ENCODE measurements around the gene DCC. TPM values are rescaled to one million over a fixed set of nuclear protein-coding genes. Genes with fewer than 3 reads are reported as not detected.

The DCC gene
- total and polyA plus RNA-seq, 9 of the 15 experiments (the other 6 are each of a cell fraction or from before 2014, with no cell fraction given), result not detected

- Histone ChIP-seq H3K9ac (ENCODE audit: insufficient read depth in 1 of 2, low read depth in 2 of 2, low read length in 2 of 2) (no peak overlapping the region), H3K9me3 (replicated peaks; ENCODE audit: control insufficient read depth, insufficient read depth, low read depth, low read length) (no peaks in the 10 kb centered on the region), H3K27me3 (ENCODE audit: control insufficient read depth in 2 of 2, insufficient read depth in 2 of 2, low read length in 2 of 2) (no peaks in the 10 kb centered on the region), H3K4me1 (replicated peaks in 1 of 2; ENCODE audit: control insufficient read depth in 2 of 2, insufficient read depth in 2 of 2, low read length in 2 of 2) (no peaks in the 10 kb centered on the region), H4K20me1 (replicated peaks; ENCODE audit: control insufficient read depth, insufficient read depth, low read length) (no peaks in the 10 kb centered on the region), H3K9me1 (ENCODE audit: control insufficient read depth, insufficient read depth, low read length) (no peaks in the 10 kb centered on the region), H3K4me2 (ENCODE audit: insufficient read depth, low read length) (no peak overlapping the region), H3K27ac (ENCODE audit: extremely low read depth, low read depth, low read length) (no peak overlapping the region), H3K36me3 (ENCODE audit: control insufficient read depth, insufficient read depth, low read length) (no peaks in the 10 kb centered on the region), H3K79me2 (ENCODE audit: control insufficient read depth, insufficient read depth, low read length) (no peaks in the 10 kb centered on the region), H3K4me3 (no peak overlapping the region), H2AFZ (ENCODE audit: low read depth, low read length) (no peak overlapping the region)
- ATAC-seq (no peak), DNase-seq (ENCODE audit: extremely low read depth in 1 of 4, low spot score in 3 of 4) (no peak), FAIRE-seq (no peak)
- no TSS peak for BruUV-seq (replicated peaks)
- intact Hi-C loops (cut with micrococcal nuclease) (no loop called here), in situ Hi-C loops (cut with MboI) (no loop called here)
- CTCF ChIA-PET (ENCODE audit: low intra/inter-chr PET ratio), result no interaction called here
- TF ChIP-seq SAFB2 (IDR thresholded peaks at IDR 0.05; ENCODE audit: borderline replicate concordance, low read depth, low read length, severe bottlenecking), result no peak
- TF ChIP-seq SMARCA4 (IDR thresholded peaks at IDR 0.05), result no peak
- no peak for TF ChIP-seq IFI16 (CRISPR knock-in tag; IDR thresholded peaks at IDR 0.05)
- no peak for TF ChIP-seq ZNF717 (CRISPR knock-in tag; IDR thresholded peaks at IDR 0.05)
- WGBS (ENCODE audit: insufficient coverage, low coverage, missing lambda C conversion rate), result 0% methylated on average over 3 of the region's 3 CpGs
- POLR2A ChIA-PET, result no interaction called here
These were observed 1194.7 kb downstream of the DCC start for GRCh38 chr18:53534695-53535094.

- no peak for DNase-seq (ENCODE audit: extremely low read depth in 1 of 4, low spot score in 3 of 4)
- intact Hi-C loops (cut with micrococcal nuclease), result no loop called here
- WGBS (ENCODE audit: insufficient coverage, low coverage, missing lambda C conversion rate), result 0% methylated on average over 2 of the region's 2 CpGs
- H3K4me3 ChIP-seq, result no peak overlapping the region
- TF ChIP-seq TOE1 (IDR thresholded peaks at IDR 0.05; ENCODE audit: borderline replicate concordance) (no peak), TOE1 (CRISPR knock-in tag; IDR thresholded peaks at IDR 0.05; ENCODE audit: borderline replicate concordance, low read depth) (no peak), ZBTB1 (CRISPR knock-in tag; IDR thresholded peaks at IDR 0.05; ENCODE audit: borderline replicate concordance, low read depth) (no peak), STAT6 (CRISPR knock-in tag; IDR thresholded peaks at IDR 0.05) (no peak)
- H3K9me3 ChIP-seq (replicated peaks; ENCODE audit: control insufficient read depth, insufficient read depth, low read depth, low read length), result no peaks in the 10 kb centered on the region
- POLR2A ChIA-PET, result no interaction called here
- no peaks in the 10 kb centered on the region for H3K27me3 ChIP-seq (ENCODE audit: control insufficient read depth in 2 of 2, insufficient read depth in 2 of 2, low read length in 2 of 2)
- no peaks in the 10 kb centered on the region for H4K20me1 ChIP-seq (replicated peaks; ENCODE audit: control insufficient read depth, insufficient read depth, low read length)
- no peaks in the 10 kb centered on the region for H3K4me1 ChIP-seq (replicated peaks in 1 of 2; ENCODE audit: control insufficient read depth in 2 of 2, insufficient read depth in 2 of 2, low read length in 2 of 2)
- no peaks in the 10 kb centered on the region for H3K79me2 ChIP-seq (ENCODE audit: control insufficient read depth, insufficient read depth, low read length)
- no peaks in the 10 kb centered on the region for H3K9me1 ChIP-seq (ENCODE audit: control insufficient read depth, insufficient read depth, low read length)
- H3K36me3 ChIP-seq (ENCODE audit: control insufficient read depth, insufficient read depth, low read length), result no peaks in the 10 kb centered on the region
- ATAC-seq, result no peak
- no TSS peak for BruUV-seq (replicated peaks)
- no peak overlapping the region for H3K9ac ChIP-seq (ENCODE audit: insufficient read depth in 1 of 2, low read depth in 2 of 2, low read length in 2 of 2)
- H2AFZ ChIP-seq (ENCODE audit: low read depth, low read length), result no peak overlapping the region
- FAIRE-seq, result no peak
- CTCF ChIA-PET (ENCODE audit: low intra/inter-chr PET ratio), result no interaction called here
- H3K4me2 ChIP-seq (ENCODE audit: insufficient read depth, low read length), result no peak overlapping the region
- H3K27ac ChIP-seq (ENCODE audit: extremely low read depth, low read depth, low read length), result no peak overlapping the region
- in situ Hi-C loops (cut with MboI), result no loop called here
These were observed 1196.9 kb downstream of the DCC start for GRCh38 chr18:53536908-53537307.

All from K562 (cell line).